ENCODE measurements around the gene PRXL2A. TPM values are rescaled to one million over a fixed set of nuclear protein-coding genes. Genes with fewer than 3 reads are reported as not detected.

PRXL2A gene
- total and polyA plus RNA-seq, 10 of the 15 experiments (the other 5 are each of a cell fraction or from before 2014, with no cell fraction given) = 2.8 to 15.6 (median 11.1) TPM

DNA sequence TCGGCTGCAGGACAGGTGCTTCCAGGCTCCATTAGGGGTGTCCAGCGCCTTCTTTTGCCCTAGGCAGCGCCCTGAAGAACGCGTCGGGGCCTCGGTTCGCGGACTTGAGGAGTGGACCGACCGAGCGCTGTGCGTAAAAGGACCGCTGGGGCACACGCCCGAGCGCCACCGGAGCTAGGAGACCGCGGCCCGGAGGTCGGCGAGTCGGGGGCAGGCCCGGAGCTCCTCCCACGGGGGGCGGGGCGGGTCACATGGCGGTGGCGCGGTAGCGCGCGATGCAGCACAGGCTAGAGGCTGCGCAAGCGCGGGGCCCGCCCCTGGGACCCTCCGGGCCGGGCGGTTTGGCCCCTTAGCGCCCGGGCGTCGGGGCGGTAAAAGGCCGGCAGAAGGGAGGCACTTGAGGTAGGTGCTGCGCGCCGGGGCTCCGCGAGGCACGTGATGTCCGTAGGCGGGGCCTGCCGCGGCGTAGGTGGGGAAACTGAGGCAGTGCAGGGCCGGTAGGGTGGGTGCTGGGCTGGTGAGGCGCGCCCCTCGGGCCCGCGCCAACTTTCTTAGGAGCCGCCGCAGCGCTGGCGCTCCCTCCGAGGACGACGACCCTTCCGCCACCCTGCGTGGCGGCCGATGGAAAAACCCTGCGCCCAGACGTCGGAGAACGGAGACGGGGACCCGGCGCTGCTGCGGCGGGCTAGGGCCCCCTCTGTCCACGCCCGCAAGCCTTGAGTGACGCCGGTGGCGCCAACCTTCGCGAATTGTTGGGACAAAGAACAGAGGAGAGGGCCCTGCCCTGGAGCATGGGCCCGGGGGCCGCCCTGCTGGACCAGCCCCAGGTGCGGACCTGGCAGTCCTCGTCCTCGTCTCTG is at the start of gene PRXL2A (continued):
- TF ChIP-seq LARP7 (IDR thresholded peaks at IDR 0.05) (0 out of 2 replicates have a peak, but pooled peaks have one; percentile 24), USF2 (IDR thresholded peaks at IDR 0.05; ENCODE audit: borderline replicate concordance, low read depth, low read length) (peak; percentile 34; the same call in 1 of the 2 replicates), YBX1 (IDR thresholded peaks at IDR 0.05) (no peak), USF1 (IDR thresholded peaks at IDR 0.05; ENCODE audit: borderline replicate concordance, extremely low read length, insufficient read depth, low read depth, low read length) (peak; percentile 88), MXI1 (IDR thresholded peaks at IDR 0.05; ENCODE audit: low read depth, low read length) (no peak), SRF (IDR thresholded peaks at IDR 0.05; ENCODE audit: low read depth in 2 of 2, low read length in 2 of 2) (no peak), RB1 (IDR thresholded peaks at IDR 0.05; ENCODE audit: borderline replicate concordance) (peak; percentile 27; the same call in 1 of the 2 replicates), SREBF2 (IDR thresholded peaks at IDR 0.05; ENCODE audit: low read length) (no peak), IKZF1 (conservative IDR thresholded peaks at IDR 0.05) (peak; percentile 72; the same call in 1 of the 2 replicates), RCOR1 (conservative IDR thresholded peaks at IDR 0.05; ENCODE audit: low read depth, low read length) (no peak), NRF1 (conservative IDR thresholded peaks at IDR 0.05; ENCODE audit: low read depth, low read length) (peak; percentile 51), TBL1XR1 (IDR thresholded peaks at IDR 0.05; ENCODE audit: low read depth, low read length) (no peak), GATAD2B (conservative IDR thresholded peaks at IDR 0.05; ENCODE audit: low read depth) (0 out of 2 replicates have a peak, but pooled peaks have one; percentile 66)

All from GM12878 (cell line).